Activated effector memory CD4-positive, alpha-beta T cell treated with anti-CD3 and anti-CD28 coated beads, Interleukin-2, amount 50 U/mL, for 16 hours (primary cell): ENCODE data around the gene SLC11A1.

Source experiments
- DNase-seq: peaks from one replicate; pipeline ENCODE4 v3.0.0-alpha.2; 2020

SLC11A1 gene

GRCh38 chr2:218367415-218368149, 14.5 kb upstream of the SLC11A1 start:
- peak; percentile 89 for DNase-seq

- no peak for DNase-seq
Observed at GRCh38 chr2:218368150-218368528, 13.9 kb upstream of the SLC11A1 start.

- DNase-seq, result no peak
Observed at GRCh38 chr2:218368621-218369153, 13.4 kb upstream of the SLC11A1 start.

- no peak for DNase-seq
Observed at GRCh38 chr2:218369330-218369729, 12.7 kb upstream of the SLC11A1 start.

- DNase-seq, result no peak
Observed at GRCh38 chr2:218370410-218371063, 11.5 kb upstream of the SLC11A1 start.

- no peak for DNase-seq
Observed at GRCh38 chr2:218371983-218372350, 10.1 kb upstream of the SLC11A1 start.

GRCh38 chr2:218374795-218375194, 7.3 kb upstream of the SLC11A1 start:
- DNase-seq, result no peak

GRCh38 chr2:218375212-218375611, 6.9 kb upstream of the SLC11A1 start:
- no peak for DNase-seq

GRCh38 chr2:218378053-218378452, 4.0 kb upstream of the SLC11A1 start:
- no peak for DNase-seq

GRCh38 chr2:218382785-218383184, 712 bp downstream of the SLC11A1 start:
- DNase-seq, result no peak

- DNase-seq, result no peak
Observed at GRCh38 chr2:218383892-218384519, 1.9 kb downstream of the SLC11A1 start.

- DNase-seq, result no peak
Observed at GRCh38 chr2:218384975-218385374, 2.9 kb downstream of the SLC11A1 start.

- no peak for DNase-seq
Observed at GRCh38 chr2:218386505-218387368, 4.7 kb downstream of the SLC11A1 start.

GRCh38 chr2:218387369-218388194, 5.5 kb downstream of the SLC11A1 start:
- DNase-seq, result no peak

- DNase-seq, result no peak
Observed at GRCh38 chr2:218389333-218390150, 7.5 kb downstream of the SLC11A1 start.

- no peak for DNase-seq
Observed at GRCh38 chr2:218391202-218391601, 9.1 kb downstream of the SLC11A1 start.

- no peak for DNase-seq
Observed at GRCh38 chr2:218392459-218392858, 10.4 kb downstream of the SLC11A1 start.

GRCh38 chr2:218392891-218393462, 10.9 kb downstream of the SLC11A1 start:
- no peak for DNase-seq

GRCh38 chr2:218393750-218394290, 11.7 kb downstream of the SLC11A1 start:
- DNase-seq, result no peak

- no peak for DNase-seq
Observed at GRCh38 chr2:218394298-218395089, 12.4 kb downstream of the SLC11A1 start.
